ENCODE data around the gene SPNS2.

- TF ChIP-seq EZH2 (IDR thresholded peaks at IDR 0.05; ENCODE audit: low read depth, unreplicated experiment) = no peak
- TF ChIP-seq CTCF (conservative IDR thresholded peaks at IDR 0.05; ENCODE audit: low read depth in 2 of 2) = no peak
- TF ChIP-seq EZH2phosphoT487 (IDR thresholded peaks at IDR 0.05; ENCODE audit: unreplicated experiment) = no peak
- no peak for TF ChIP-seq ZNF331 (CRISPR knock-in tag; IDR thresholded peaks at IDR 0.05; ENCODE audit: low read depth)
- peak; percentile 19; the same call in 1 of the 2 replicates for TF ChIP-seq POLR2AphosphoS5 (IDR thresholded peaks at IDR 0.05; ENCODE audit: low read depth)
- TF ChIP-seq REST (IDR thresholded peaks at IDR 0.05; ENCODE audit: unreplicated experiment) = no peak
These were observed 36.4 kb downstream of the SPNS2 start for GRCh38 chr17:4534928-4535666.

Measured in GM23338 (cell line).